HepG2 (cell line): ENCODE data around the gene DSCAML1. TPM values are rescaled to one million over a fixed set of nuclear protein-coding genes. Genes with fewer than 3 reads are reported as not detected.

Experiments
- ATAC-seq: fragments of 200-7000 bp; cut with Tn5 transposase; 3 replicates; pipeline ENCODE4 v1.9.1; 2020; ENCODE audit warnings: mild to moderate bottlenecking, moderate library complexity
- BruUV-seq: library from RNA; stranded (reverse); fragments of 400-500 nt; replicated peaks from 2 replicates; lab custom pipeline; 2021; lab: Mats Ljungman, UMichigan
- CTCF ChIA-PET: fragments of 300-600 bp; formaldehyde crosslinking; extraction: SDS; loops from one replicate; lab custom pipeline; 2021; ENCODE audit warnings: low total read pairs, inconsistent platforms, low intra/inter-chr PET ratio; lab: Yijun Ruan, JAX
- POLR2A ChIA-PET: fragments of 350-600 bp; sonication (Branson Sonifier 250); formaldehyde crosslinking; loops from one replicate; lab custom pipeline; 2020; ENCODE audit warnings: antibody characterized with exemption, inconsistent platforms; lab: Yijun Ruan, JAX
- DNase-seq: peaks from one replicate; pipeline ENCODE4 v3.0.0-alpha.2; 2015; ENCODE audit warnings: low spot score
- FAIRE-seq: peaks from 3 replicates; lab custom pipeline; 2011; peaks lifted over from hg19 to GRCh38; lab: Jason Lieb, UNC
- H2AFZ ChIP-seq: one replicate; pipeline ENCODE4 v1.6.1; 2011; ENCODE audit warnings: low read length, inconsistent platforms
- H3K27ac ChIP-seq: fragments of 300-600 bp; 3 replicates; pipeline ENCODE4 v1.8.0; 2011; ENCODE audit warnings: mixed run types, mild to moderate bottlenecking, mixed read lengths, low read length, inconsistent platforms; ENCODE audit not compliant: insufficient read depth; ENCODE audit errors: extremely low read length
- H3K27me3 ChIP-seq, 2 experiments: fragments of 200-600 bp in 1 of 2; 2 replicates in 1 of 2; 3 replicates in 1 of 2; pipeline versions ENCODE4 v1.6.0 to v1.8.0; 2011; ENCODE audit warnings: low read length in 2 of 2, mild to moderate bottlenecking in 2 of 2, moderate library complexity in 2 of 2, inconsistent platforms in 1 of 2; ENCODE audit not compliant: insufficient read depth in 2 of 2, control insufficient read depth in 1 of 2
- H3K36me3 ChIP-seq, 2 experiments: fragments of 200-600 bp in 1 of 2; replicated peaks in 1 of 2; 2 replicates in 1 of 2; 3 replicates in 1 of 2; pipeline versions ENCODE4 v1.5.1 to v1.8.0; 2011; ENCODE audit warnings: low read length in 2 of 2, inconsistent platforms in 1 of 2; ENCODE audit not compliant: insufficient read depth in 2 of 2, control insufficient read depth in 1 of 2
- H3K4me1 ChIP-seq: 2 replicates; pipeline ENCODE4 v1.5.1; 2012; ENCODE audit warnings: low read length, inconsistent platforms; ENCODE audit not compliant: insufficient read depth
- H3K4me2 ChIP-seq: 2 replicates; pipeline ENCODE4 v1.6.0; 2011; ENCODE audit warnings: low read depth, low read length, inconsistent platforms
- H3K4me3 ChIP-seq, 3 experiments: fragments of 200-600 bp in 1 of 3; sonication (generic), shearing (Covaris generic) in 1 of 3; replicated peaks in 1 of 3; 2 replicates each; pipeline ENCODE4 v1.5.1; 2011 to 2016; ENCODE audit warnings: low read length in 3 of 3, inconsistent platforms in 2 of 3, low read depth in 2 of 3, mild to moderate bottlenecking in 2 of 3, control low read depth in 1 of 3, mixed read lengths in 1 of 3; ENCODE audit not compliant: insufficient read depth in 1 of 3
- H3K79me2 ChIP-seq: one replicate; pipeline ENCODE4 v1.6.1; 2011; ENCODE audit warnings: low read length, inconsistent platforms; ENCODE audit not compliant: insufficient read depth
- H3K9ac ChIP-seq: 2 replicates; pipeline ENCODE4 v1.6.0; 2011; ENCODE audit warnings: mild to moderate bottlenecking, low read depth, low read length, inconsistent platforms; ENCODE audit not compliant: insufficient read depth
- H3K9me3 ChIP-seq: 2 replicates; pipeline ENCODE4 v1.5.1; 2012; ENCODE audit warnings: mild to moderate bottlenecking, low read length
- H4K20me1 ChIP-seq: 2 replicates; pipeline ENCODE4 v1.6.0; 2011; ENCODE audit warnings: inconsistent platforms, mild to moderate bottlenecking, low read length, moderate library complexity; ENCODE audit not compliant: insufficient read depth
- ADNP ChIP-seq: sonication (generic); formaldehyde crosslinking; IDR thresholded peaks from 2 replicates; pipeline ENCODE4 v1.4.0; 2020; ENCODE audit warnings: missing genetic modification reagents
- CREM ChIP-seq, 2 experiments: sonication (generic) in 1 of 2; formaldehyde crosslinking in 1 of 2; IDR thresholded peaks; 2 replicates each; pipeline versions ENCODE4 v1.4.0 to v1.6.1; 2016 to 2020; ENCODE audit warnings: antibody characterized with exemption in 1 of 2, mild to moderate bottlenecking in 1 of 2, missing genetic modification reagents in 1 of 2
- EEA1 ChIP-seq: sonication (generic); formaldehyde crosslinking; IDR thresholded peaks from 2 replicates; pipeline ENCODE4 v1.5.1; 2020; ENCODE audit warnings: mild to moderate bottlenecking, missing genetic modification reagents, borderline replicate concordance
- SYNCRIP ChIP-seq: fragments of 200-400 bp; formaldehyde crosslinking; IDR thresholded peaks from 2 replicates; pipeline ENCODE4 v1.6.1; 2018; ENCODE audit warnings: mild to moderate bottlenecking, low read depth, low read length; ENCODE audit not compliant: insufficient read depth
- TIGD3 ChIP-seq: sonication (generic); formaldehyde crosslinking; IDR thresholded peaks from 2 replicates; pipeline ENCODE4 v1.5.1; 2020; ENCODE audit warnings: mild to moderate bottlenecking, missing genetic modification reagents, borderline replicate concordance
- ZBTB20 ChIP-seq: sonication (generic); formaldehyde crosslinking; IDR thresholded peaks from 2 replicates; pipeline ENCODE4 v1.8.1; 2023; ENCODE audit warnings: missing genetic modification reagents, low read depth, mild to moderate bottlenecking, borderline replicate concordance
- ZBTB21 ChIP-seq: sonication (generic); formaldehyde crosslinking; IDR thresholded peaks from 2 replicates; pipeline ENCODE4 v1.4.0; 2020; ENCODE audit warnings: missing genetic modification reagents
- ZFP36L2 ChIP-seq: sonication (generic); formaldehyde crosslinking; IDR thresholded peaks from 2 replicates; pipeline ENCODE4 v1.4.0; 2020; ENCODE audit warnings: missing genetic modification reagents
- ZHX1 ChIP-seq: sonication (generic); formaldehyde crosslinking; IDR thresholded peaks from 2 replicates; pipeline ENCODE4 v1.8.1; 2022; ENCODE audit warnings: low read depth, mild to moderate bottlenecking, missing genetic modification reagents
- ZNF18 ChIP-seq: sonication (generic); formaldehyde crosslinking; IDR thresholded peaks from 2 replicates; pipeline ENCODE4 v1.8.0; 2022; ENCODE audit warnings: mild to moderate bottlenecking, missing genetic modification reagents; ENCODE audit not compliant: insufficient replicate concordance
- ZNF24 ChIP-seq: fragments of 450-650 bp; IDR thresholded peaks from 2 replicates; pipeline ENCODE4 v1.6.1; 2017; ENCODE audit warnings: antibody characterized with exemption, mild to moderate bottlenecking
- ZNF737 ChIP-seq: sonication (generic); formaldehyde crosslinking; IDR thresholded peaks from 2 replicates; pipeline ENCODE4 v1.5.0; 2020; ENCODE audit warnings: missing genetic modification reagents, mild to moderate bottlenecking, borderline replicate concordance
- ZNF784 ChIP-seq: sonication (generic); formaldehyde crosslinking; IDR thresholded peaks from 2 replicates; pipeline ENCODE4 v1.5.1; 2020; ENCODE audit warnings: missing genetic modification reagents, mild to moderate bottlenecking, borderline replicate concordance
- ZNF878 ChIP-seq: sonication (generic); formaldehyde crosslinking; IDR thresholded peaks from 2 replicates; pipeline ENCODE4 v1.8.1; 2023; ENCODE audit warnings: mild to moderate bottlenecking, missing genetic modification reagents, moderate library complexity
- WGBS: methylation state at CpG from one replicate; pipeline ENCODE4 v1.1.6; 2017; ENCODE audit warnings: low lambda C conversion rate; 5-methylcytosine and 5-hydroxymethylcytosine counted together
- in situ Hi-C: cut with HindIII; loops from 2 replicates; pipeline ENCODE4 v1.10.0; 2017; ENCODE audit warnings: low pct_unique_long_range_greater_than_20kb; ENCODE audit not compliant: extremely low pct_ligation_motif_present
- intact Hi-C: fragments of 100-400 bp; cut with micrococcal nuclease; formaldehyde crosslinking; loops from one replicate; pipeline ENCODE4 v1.10.0; 2022; ENCODE audit not compliant: unreplicated experiment
- polyA plus RNA-seq, 8 experiments: library from polyadenylated mRNA; depleted of rRNA in 3 of 8; stranded (reverse) in 7 of 8; unstranded in 1 of 8; fragments of >200 nt; fragmentation: Illumina TruSeq in 4 of 8; extraction: Trizol in 4 of 8; gene quantifications; 2 replicates each; pipeline versions ENCODE4 v1.2.1 to v1.2.3, GENCODE V29; 2011 to 2016; ENCODE audit warnings: low read depth in 4 of 8, missing spikeins in 1 of 8, mixed read lengths in 1 of 8; ENCODE audit not compliant: insufficient read depth in 1 of 8
- total RNA-seq, 5 experiments: library from RNA; depleted of rRNA; stranded (reverse); fragments of >200 nt; fragmentation: Illumina TruSeq; extraction: Trizol; gene quantifications; 2 replicates each; pipeline ENCODE4 v1.2.3, GENCODE V29; 2016; ENCODE audit warnings: low read depth in 1 of 5
- TF ChIP-seq, protein P1 (sequence below): sonication (generic); formaldehyde crosslinking; IDR thresholded peaks from 2 replicates; pipeline ENCODE4 v1.8.1; 2023; ENCODE audit warnings: mild to moderate bottlenecking, missing genetic modification reagents
- TF ChIP-seq, protein P2 (sequence below): sonication (generic); formaldehyde crosslinking; conservative IDR thresholded peaks from 2 replicates; pipeline ENCODE4 v1.4.0; 2020; ENCODE audit warnings: missing genetic modification reagents

Gene DSCAML1
- total and polyA plus RNA-seq, 2 of the 13 experiments (the other 11 are each of a cell fraction or from before 2014, with no cell fraction given) = 0.29 to 0.40 TPM

DNA sequence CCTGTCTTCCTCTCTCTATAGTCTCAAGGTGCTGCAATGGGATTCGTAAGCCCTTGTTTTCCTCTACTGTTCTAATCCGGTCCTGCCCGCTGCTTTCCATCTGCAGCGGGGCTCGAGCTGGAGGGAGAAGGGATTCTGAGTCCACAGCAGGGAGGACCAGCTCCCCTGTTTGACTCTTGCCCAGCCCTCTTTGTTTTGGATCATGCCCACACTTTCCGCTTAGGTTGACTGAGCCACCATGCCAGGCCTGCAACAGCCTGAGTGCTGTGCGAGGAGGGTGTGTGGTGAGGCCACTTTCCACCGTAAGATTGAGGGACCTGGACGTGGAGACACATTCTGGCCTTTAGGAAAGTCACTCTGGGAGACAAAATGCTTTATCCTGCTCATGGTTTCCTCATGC lies 411.1 kb downstream of the DSCAML1 start:
- FAIRE-seq (no peak), DNase-seq (no peak), ATAC-seq (no peak)
- Histone ChIP-seq H3K27ac (no peak overlapping the region), H3K4me2 (no peak overlapping the region), H4K20me1 (no peaks in the 10 kb centered on the region), H3K36me3 (peaks cover 15 to 33% of the 10 kb centered on the region in 2 experiments; a peak in 4 of 5 replicates), H3K9me3 (no peaks in the 10 kb centered on the region), H3K27me3 (no peaks in the 10 kb centered on the region), H3K4me1 (no peaks in the 10 kb centered on the region), H2AFZ (no peak overlapping the region), H3K79me2 (no peaks in the 10 kb centered on the region), H3K4me3 (no peak overlapping the region), H3K9ac (no peak overlapping the region)
- ChIA-PET POLR2A (no interaction called here), CTCF (no interaction called here)
- intact Hi-C loops (no loop called here), in situ Hi-C loops (no loop called here)
- no TSS peak for BruUV-seq
- WGBS = 96% methylated on average over 8 of the region's 9 CpGs
- TF ChIP-seq SYNCRIP = no peak
- no peak for TF ChIP-seq ADNP (CRISPR knock-in tag)
- no peak for TF ChIP-seq EEA1
- no peak for TF ChIP-seq ZBTB20 (CRISPR knock-in tag)
- TF ChIP-seq ZHX1 (CRISPR knock-in tag) = no peak
- TF ChIP-seq ZNF878 (CRISPR knock-in tag) = no peak
- TF ChIP-seq ZNF24 = no peak
- no peak for TF ChIP-seq ZNF737 (CRISPR knock-in tag)
- no peak for TF ChIP-seq ZNF784 (CRISPR knock-in tag)
- TF ChIP-seq, protein P1, sequence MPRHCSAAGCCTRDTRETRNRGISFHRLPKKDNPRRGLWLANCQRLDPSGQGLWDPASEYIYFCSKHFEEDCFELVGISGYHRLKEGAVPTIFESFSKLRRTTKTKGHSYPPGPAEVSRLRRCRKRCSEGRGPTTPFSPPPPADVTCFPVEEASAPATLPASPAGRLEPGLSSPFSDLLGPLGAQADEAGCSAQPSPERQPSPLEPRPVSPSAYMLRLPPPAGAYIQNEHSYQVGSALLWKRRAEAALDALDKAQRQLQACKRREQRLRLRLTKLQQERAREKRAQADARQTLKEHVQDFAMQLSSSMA (CRISPR knock-in tag) = no peak
- TF ChIP-seq TIGD3 (CRISPR knock-in tag) = no peak
- TF ChIP-seq ZNF18 = no peak
- no peak for TF ChIP-seq ZBTB21 (CRISPR knock-in tag)
- TF ChIP-seq CREM (IDR thresholded peaks at IDR 0.05) = no peak
- TF ChIP-seq CREM (CRISPR knock-in tag; IDR thresholded peaks at IDR 0.05) = no peak
- TF ChIP-seq ZFP36L2 = no peak
- TF ChIP-seq, protein P2, sequence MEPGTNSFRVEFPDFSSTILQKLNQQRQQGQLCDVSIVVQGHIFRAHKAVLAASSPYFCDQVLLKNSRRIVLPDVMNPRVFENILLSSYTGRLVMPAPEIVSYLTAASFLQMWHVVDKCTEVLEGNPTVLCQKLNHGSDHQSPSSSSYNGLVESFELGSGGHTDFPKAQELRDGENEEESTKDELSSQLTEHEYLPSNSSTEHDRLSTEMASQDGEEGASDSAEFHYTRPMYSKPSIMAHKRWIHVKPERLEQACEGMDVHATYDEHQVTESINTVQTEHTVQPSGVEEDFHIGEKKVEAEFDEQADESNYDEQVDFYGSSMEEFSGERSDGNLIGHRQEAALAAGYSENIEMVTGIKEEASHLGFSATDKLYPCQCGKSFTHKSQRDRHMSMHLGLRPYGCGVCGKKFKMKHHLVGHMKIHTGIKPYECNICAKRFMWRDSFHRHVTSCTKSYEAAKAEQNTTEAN (CRISPR knock-in tag) = no peak
